ENCODE data around the gene TNFRSF1B. TPM values are rescaled to one million over a fixed set of nuclear protein-coding genes. Genes with fewer than 3 reads are reported as not detected.

Gene TNFRSF1B
- total RNA-seq, 1 donor from 2014 or later, result 9.9 TPM

DNA sequence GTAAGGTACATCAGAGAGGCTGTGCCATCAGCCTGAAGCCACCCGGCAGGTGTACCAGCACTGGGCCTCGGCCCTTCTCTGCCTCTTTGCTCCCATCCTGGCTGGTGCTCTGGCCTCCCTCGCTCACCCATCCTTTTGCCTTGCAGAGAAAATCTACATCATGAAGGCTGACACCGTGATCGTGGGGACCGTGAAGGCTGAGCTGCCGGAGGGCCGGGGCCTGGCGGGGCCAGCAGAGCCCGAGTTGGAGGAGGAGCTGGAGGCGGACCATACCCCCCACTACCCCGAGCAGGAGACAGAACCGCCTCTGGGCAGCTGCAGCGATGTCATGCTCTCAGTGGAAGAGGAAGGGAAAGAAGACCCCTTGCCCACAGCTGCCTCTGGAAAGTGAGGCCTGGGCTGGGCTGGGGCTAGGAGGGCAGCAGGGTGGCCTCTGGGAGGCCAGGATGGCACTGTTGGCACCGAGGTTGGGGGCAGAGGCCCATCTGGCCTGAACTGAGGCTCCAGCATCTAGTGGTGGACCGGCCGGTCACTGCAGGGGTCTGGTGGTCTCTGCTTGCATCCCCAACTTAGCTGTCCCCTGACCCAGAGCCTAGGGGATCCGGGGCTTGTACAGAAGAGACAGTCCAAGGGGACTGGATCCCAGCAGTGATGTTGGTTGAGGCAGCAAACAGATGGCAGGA lies 24.5 kb upstream of the TNFRSF1B start:
- Histone ChIP-seq H3K36me3 (ENCODE audit: control insufficient read depth in 3 of 3, insufficient read depth in 3 of 3, low read length in 3 of 3) (no peaks in the 10 kb centered on the region), H3K4me3 (ENCODE audit: low read length in 3 of 3) (no peak overlapping the region), H3K27ac (ENCODE audit: low read depth, low read length) (no peak overlapping the region), H3K9ac (ENCODE audit: low read depth in 1 of 3, low read length in 3 of 3) (no peak overlapping the region), H3K4me1 (ENCODE audit: control insufficient read depth in 3 of 3, insufficient read depth in 3 of 3, low read length in 3 of 3) (peaks cover 21 to 34% (median 26%) of the 10 kb centered on the region in 3 donors), H3K9me3 (ENCODE audit: control insufficient read depth in 3 of 3, low read length in 3 of 3) (no peaks in the 10 kb centered on the region), H3K27me3 (ENCODE audit: control insufficient read depth in 3 of 3, insufficient read depth in 3 of 3, low read length in 3 of 3) (peaks cover 0 to 2% (median 0%) of the 10 kb centered on the region in 3 donors)

DNA sequence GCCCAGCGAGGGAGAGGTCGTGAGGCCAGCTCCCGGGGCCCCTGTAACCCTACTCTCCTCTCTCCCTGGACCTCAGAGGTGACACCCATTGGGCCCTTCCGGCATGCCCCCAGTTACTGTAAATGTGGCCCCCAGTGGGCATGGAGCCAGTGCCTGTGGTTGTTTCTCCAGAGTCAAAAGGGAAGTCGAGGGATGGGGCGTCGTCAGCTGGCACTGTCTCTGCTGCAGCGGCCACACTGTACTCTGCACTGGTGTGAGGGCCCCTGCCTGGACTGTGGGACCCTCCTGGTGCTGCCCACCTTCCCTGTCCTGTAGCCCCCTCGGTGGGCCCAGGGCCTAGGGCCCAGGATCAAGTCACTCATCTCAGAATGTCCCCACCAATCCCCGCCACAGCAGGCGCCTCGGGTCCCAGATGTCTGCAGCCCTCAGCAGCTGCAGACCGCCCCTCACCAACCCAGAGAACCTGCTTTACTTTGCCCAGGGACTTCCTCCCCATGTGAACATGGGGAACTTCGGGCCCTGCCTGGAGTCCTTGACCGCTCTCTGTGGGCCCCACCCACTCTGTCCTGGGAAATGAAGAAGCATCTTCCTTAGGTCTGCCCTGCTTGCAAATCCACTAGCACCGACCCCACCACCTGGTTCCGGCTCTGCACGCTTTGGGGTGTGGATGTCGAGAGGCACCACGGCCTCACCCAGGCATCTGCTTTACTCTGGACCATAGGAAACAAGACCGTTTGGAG lies 23.7 kb upstream of the TNFRSF1B start:
- H3K4me3 ChIP-seq (ENCODE audit: low read length in 3 of 3), result no peak overlapping the region
- H3K9me3 ChIP-seq (ENCODE audit: control insufficient read depth in 3 of 3, low read length in 3 of 3), result no peaks in the 10 kb centered on the region
- H3K36me3 ChIP-seq (ENCODE audit: control insufficient read depth in 3 of 3, insufficient read depth in 3 of 3, low read length in 3 of 3), result no peaks in the 10 kb centered on the region
- peak overlapping the region in 1 of 3 donors; percentile 25 for H3K9ac ChIP-seq (ENCODE audit: low read depth in 1 of 3, low read length in 3 of 3)
- peak overlapping the region; percentile 76 for H3K27ac ChIP-seq (ENCODE audit: low read depth, low read length)
- peaks cover 0 to 2% (median 0%) of the 10 kb centered on the region in 3 donors for H3K27me3 ChIP-seq (ENCODE audit: control insufficient read depth in 3 of 3, insufficient read depth in 3 of 3, low read length in 3 of 3)
- peaks cover 24 to 37% (median 31%) of the 10 kb centered on the region in 3 donors for H3K4me1 ChIP-seq (ENCODE audit: control insufficient read depth in 3 of 3, insufficient read depth in 3 of 3, low read length in 3 of 3)

- no peaks in the 10 kb centered on the region for H3K36me3 ChIP-seq (ENCODE audit: control insufficient read depth in 3 of 3, insufficient read depth in 3 of 3, low read length in 3 of 3)
- peak overlapping the region in 1 of 3 donors; percentile 54 for H3K9ac ChIP-seq (ENCODE audit: low read depth in 1 of 3, low read length in 3 of 3)
- peak overlapping the region; percentile 76 for H3K27ac ChIP-seq (ENCODE audit: low read depth, low read length)
- H3K4me1 ChIP-seq (ENCODE audit: control insufficient read depth in 3 of 3, insufficient read depth in 3 of 3, low read length in 3 of 3), result peaks cover 27 to 37% (median 34%) of the 10 kb centered on the region in 3 donors
- no peaks in the 10 kb centered on the region for H3K9me3 ChIP-seq (ENCODE audit: control insufficient read depth in 3 of 3, low read length in 3 of 3)
- peaks cover 0 to 2% (median 0%) of the 10 kb centered on the region in 3 donors for H3K27me3 ChIP-seq (ENCODE audit: control insufficient read depth in 3 of 3, insufficient read depth in 3 of 3, low read length in 3 of 3)
- peak overlapping the region in 1 of 3 donors; percentile 52 for H3K4me3 ChIP-seq (ENCODE audit: low read length in 3 of 3)
Measured at GRCh38 chr1:12143631-12144155, 23.1 kb upstream of the TNFRSF1B start.

DNA sequence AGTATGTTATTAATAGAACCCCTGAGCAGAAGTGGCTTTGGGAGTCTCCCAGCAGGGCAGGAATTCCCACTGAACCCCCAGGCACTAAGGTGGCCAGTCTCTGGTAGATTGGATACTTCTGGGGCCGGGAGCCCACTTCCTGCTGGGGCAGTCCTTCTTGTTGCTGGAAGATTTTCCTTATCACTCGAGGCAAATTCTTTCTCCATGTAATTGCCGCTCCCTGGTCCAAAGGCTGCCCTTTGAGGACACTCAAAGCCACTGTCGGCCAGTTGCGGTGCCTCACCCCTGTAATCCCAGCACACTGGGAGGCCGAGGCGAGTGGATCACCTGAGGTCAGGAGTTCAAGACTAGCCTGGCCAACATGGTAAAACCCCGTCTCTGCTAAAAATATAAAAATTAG lies 22.6 kb upstream of the TNFRSF1B start:
- H3K4me1 ChIP-seq (ENCODE audit: control insufficient read depth in 3 of 3, insufficient read depth in 3 of 3, low read length in 3 of 3), result peaks cover 30 to 37% (median 34%) of the 10 kb centered on the region in 3 donors
- peak overlapping the region; percentile 76 for H3K27ac ChIP-seq (ENCODE audit: low read depth, low read length)
- peaks cover 0 to 2% (median 0%) of the 10 kb centered on the region in 3 donors for H3K27me3 ChIP-seq (ENCODE audit: control insufficient read depth in 3 of 3, insufficient read depth in 3 of 3, low read length in 3 of 3)
- H3K36me3 ChIP-seq (ENCODE audit: control insufficient read depth in 3 of 3, insufficient read depth in 3 of 3, low read length in 3 of 3), result no peaks in the 10 kb centered on the region
- no peak overlapping the region for H3K4me3 ChIP-seq (ENCODE audit: low read length in 3 of 3)
- H3K9me3 ChIP-seq (ENCODE audit: control insufficient read depth in 3 of 3, low read length in 3 of 3), result no peaks in the 10 kb centered on the region
- no peak overlapping the region for H3K9ac ChIP-seq (ENCODE audit: low read depth in 1 of 3, low read length in 3 of 3)

- Histone ChIP-seq H3K27me3 (ENCODE audit: control insufficient read depth in 3 of 3, insufficient read depth in 3 of 3, low read length in 3 of 3) (peaks cover 0 to 2% (median 0%) of the 10 kb centered on the region in 3 donors), H3K4me1 (ENCODE audit: control insufficient read depth in 3 of 3, insufficient read depth in 3 of 3, low read length in 3 of 3) (peaks cover 30 to 37% (median 34%) of the 10 kb centered on the region in 3 donors), H3K9me3 (ENCODE audit: control insufficient read depth in 3 of 3, low read length in 3 of 3) (no peaks in the 10 kb centered on the region), H3K4me3 (ENCODE audit: low read length in 3 of 3) (no peak overlapping the region), H3K27ac (ENCODE audit: low read depth, low read length) (no peak overlapping the region), H3K9ac (ENCODE audit: low read depth in 1 of 3, low read length in 3 of 3) (no peak overlapping the region), H3K36me3 (ENCODE audit: control insufficient read depth in 3 of 3, insufficient read depth in 3 of 3, low read length in 3 of 3) (no peaks in the 10 kb centered on the region)
Measured at GRCh38 chr1:12144969-12145368, 21.8 kb upstream of the TNFRSF1B start.

DNA sequence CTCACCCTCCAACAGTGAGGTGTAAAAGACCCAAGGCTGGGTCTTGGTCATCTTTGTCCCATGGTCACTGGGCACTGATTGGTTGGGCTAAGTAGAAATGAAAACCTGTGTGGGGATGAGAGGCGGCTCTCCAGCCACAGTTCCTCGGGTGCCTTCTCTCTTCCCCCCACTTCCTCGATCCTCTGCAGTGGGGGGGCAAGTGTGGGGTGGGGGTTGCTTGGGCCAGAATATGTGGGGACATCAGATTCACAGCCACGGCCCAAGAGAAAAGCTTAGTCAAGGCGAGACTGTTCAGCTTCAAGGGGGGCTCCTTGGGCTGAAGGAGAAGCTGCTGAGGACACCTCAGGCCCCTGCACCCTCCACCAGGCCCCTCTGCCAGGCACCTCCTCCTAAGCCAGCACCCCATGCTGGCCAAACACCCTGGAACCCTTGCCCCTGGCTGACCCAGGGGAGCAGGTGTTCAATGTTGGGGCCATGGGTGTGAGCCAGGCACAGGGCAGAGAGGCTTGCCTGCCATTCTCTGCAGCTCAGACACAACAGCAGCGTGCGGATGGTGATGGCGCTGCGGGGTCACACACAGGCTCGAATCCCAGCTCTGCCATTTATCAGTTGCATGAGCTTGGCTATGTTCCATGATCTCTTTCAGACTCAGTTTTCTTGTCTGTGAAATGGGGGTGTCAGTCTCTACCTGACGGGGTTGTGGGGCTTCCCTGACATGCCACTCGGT lies 21.0 kb upstream of the TNFRSF1B start:
- Histone ChIP-seq H3K4me3 (ENCODE audit: low read length in 3 of 3) (no peak overlapping the region), H3K4me1 (ENCODE audit: control insufficient read depth in 3 of 3, insufficient read depth in 3 of 3, low read length in 3 of 3) (peaks cover 35 to 42% (median 35%) of the 10 kb centered on the region in 3 donors), H3K9ac (ENCODE audit: low read depth in 1 of 3, low read length in 3 of 3) (no peak overlapping the region), H3K36me3 (ENCODE audit: control insufficient read depth in 3 of 3, insufficient read depth in 3 of 3, low read length in 3 of 3) (no peaks in the 10 kb centered on the region), H3K27ac (ENCODE audit: low read depth, low read length) (peak overlapping the region; percentile 86), H3K27me3 (ENCODE audit: control insufficient read depth in 3 of 3, insufficient read depth in 3 of 3, low read length in 3 of 3) (peaks cover 0 to 2% (median 0%) of the 10 kb centered on the region in 3 donors), H3K9me3 (ENCODE audit: control insufficient read depth in 3 of 3, low read length in 3 of 3) (no peaks in the 10 kb centered on the region)

DNA sequence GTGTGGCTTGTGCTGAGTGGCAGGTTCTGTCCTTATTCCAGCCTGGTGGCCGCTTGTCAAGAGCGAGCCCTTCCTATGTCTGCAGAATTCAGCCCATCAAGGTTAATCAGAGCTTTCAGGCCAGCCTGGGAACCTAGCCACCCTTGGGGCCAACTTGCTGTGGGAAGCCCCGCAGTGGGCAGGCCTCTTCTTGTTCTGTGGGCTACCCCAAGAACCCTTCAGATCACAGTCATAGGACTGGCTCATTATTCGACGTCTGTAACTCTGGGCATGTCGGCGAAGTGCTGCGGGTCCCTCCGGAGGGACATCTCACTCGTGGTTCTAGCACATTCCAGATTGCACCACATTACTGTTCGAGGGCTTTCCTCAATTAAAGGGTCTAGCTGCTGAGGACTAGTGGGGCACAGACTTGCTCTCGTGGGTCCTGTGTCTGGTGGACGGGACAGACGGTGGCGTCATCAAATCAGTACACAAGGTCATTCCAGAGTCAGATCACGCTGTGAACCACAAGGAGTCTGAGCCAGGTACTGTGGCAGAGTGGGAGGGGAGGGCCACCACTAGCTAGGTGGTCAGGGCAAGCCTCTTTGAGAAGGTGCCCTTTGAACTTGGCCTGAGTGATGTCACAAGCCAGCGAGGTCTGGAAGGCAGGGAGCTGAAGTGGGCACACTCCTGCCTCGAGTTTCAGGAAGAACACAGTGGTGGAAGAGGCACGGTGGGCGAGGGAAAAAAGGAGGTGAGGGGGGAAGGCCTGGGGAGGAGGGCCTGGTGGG lies 20.3 kb upstream of the TNFRSF1B start:
- Histone ChIP-seq H3K4me3 (ENCODE audit: low read length in 3 of 3) (no peak overlapping the region), H3K27me3 (ENCODE audit: control insufficient read depth in 3 of 3, insufficient read depth in 3 of 3, low read length in 3 of 3) (peaks cover 0 to 1% (median 0%) of the 10 kb centered on the region in 3 donors), H3K4me1 (ENCODE audit: control insufficient read depth in 3 of 3, insufficient read depth in 3 of 3, low read length in 3 of 3) (peaks cover 35 to 48% (median 35%) of the 10 kb centered on the region in 3 donors), H3K9ac (ENCODE audit: low read depth in 1 of 3, low read length in 3 of 3) (peak overlapping the region in 1 of 3 donors; percentile 16), H3K27ac (ENCODE audit: low read depth, low read length) (peak overlapping the region; percentile 86), H3K36me3 (ENCODE audit: control insufficient read depth in 3 of 3, insufficient read depth in 3 of 3, low read length in 3 of 3) (no peaks in the 10 kb centered on the region), H3K9me3 (ENCODE audit: control insufficient read depth in 3 of 3, low read length in 3 of 3) (no peaks in the 10 kb centered on the region)

DNA sequence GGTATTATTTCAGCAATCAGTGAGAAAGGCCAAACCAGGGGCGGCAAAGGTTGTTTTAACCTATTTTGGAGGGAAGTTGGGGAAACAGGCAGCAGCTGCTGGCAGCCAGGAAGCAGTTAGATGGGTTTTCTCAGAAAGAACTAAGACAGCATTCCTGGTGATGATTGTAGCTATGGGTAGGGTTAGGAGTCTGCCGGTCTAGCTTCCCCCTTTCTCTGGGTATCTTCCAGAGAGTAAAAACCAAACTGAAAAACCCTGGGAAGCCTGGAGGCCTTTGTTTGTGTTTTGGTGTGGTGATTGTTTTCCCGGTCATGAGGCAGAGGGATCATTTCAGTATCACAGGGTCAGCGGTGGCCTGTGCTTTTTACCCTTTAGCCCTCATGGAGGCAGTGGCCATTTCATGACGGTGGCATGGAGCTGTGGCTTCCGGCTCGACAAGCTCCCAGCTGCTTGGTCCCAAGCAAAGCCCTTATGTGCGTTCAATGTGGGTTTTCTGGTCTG lies 19.5 kb upstream of the TNFRSF1B start:
- no peak overlapping the region for H3K9ac ChIP-seq (ENCODE audit: low read depth in 1 of 3, low read length in 3 of 3)
- H3K9me3 ChIP-seq (ENCODE audit: control insufficient read depth in 3 of 3, low read length in 3 of 3), result no peaks in the 10 kb centered on the region
- no peaks in the 10 kb centered on the region for H3K27me3 ChIP-seq (ENCODE audit: control insufficient read depth in 3 of 3, insufficient read depth in 3 of 3, low read length in 3 of 3)
- H3K4me1 ChIP-seq (ENCODE audit: control insufficient read depth in 3 of 3, insufficient read depth in 3 of 3, low read length in 3 of 3), result peaks cover 35 to 49% (median 36%) of the 10 kb centered on the region in 3 donors
- H3K36me3 ChIP-seq (ENCODE audit: control insufficient read depth in 3 of 3, insufficient read depth in 3 of 3, low read length in 3 of 3), result no peaks in the 10 kb centered on the region
- no peak overlapping the region for H3K4me3 ChIP-seq (ENCODE audit: low read length in 3 of 3)
- H3K27ac ChIP-seq (ENCODE audit: low read depth, low read length), result peak overlapping the region; percentile 86
